ENCODE measurements around the gene IRF7.
A peak's percentile ranks its signal among the peaks of the same experiment; 100 is the strongest.

DNA sequence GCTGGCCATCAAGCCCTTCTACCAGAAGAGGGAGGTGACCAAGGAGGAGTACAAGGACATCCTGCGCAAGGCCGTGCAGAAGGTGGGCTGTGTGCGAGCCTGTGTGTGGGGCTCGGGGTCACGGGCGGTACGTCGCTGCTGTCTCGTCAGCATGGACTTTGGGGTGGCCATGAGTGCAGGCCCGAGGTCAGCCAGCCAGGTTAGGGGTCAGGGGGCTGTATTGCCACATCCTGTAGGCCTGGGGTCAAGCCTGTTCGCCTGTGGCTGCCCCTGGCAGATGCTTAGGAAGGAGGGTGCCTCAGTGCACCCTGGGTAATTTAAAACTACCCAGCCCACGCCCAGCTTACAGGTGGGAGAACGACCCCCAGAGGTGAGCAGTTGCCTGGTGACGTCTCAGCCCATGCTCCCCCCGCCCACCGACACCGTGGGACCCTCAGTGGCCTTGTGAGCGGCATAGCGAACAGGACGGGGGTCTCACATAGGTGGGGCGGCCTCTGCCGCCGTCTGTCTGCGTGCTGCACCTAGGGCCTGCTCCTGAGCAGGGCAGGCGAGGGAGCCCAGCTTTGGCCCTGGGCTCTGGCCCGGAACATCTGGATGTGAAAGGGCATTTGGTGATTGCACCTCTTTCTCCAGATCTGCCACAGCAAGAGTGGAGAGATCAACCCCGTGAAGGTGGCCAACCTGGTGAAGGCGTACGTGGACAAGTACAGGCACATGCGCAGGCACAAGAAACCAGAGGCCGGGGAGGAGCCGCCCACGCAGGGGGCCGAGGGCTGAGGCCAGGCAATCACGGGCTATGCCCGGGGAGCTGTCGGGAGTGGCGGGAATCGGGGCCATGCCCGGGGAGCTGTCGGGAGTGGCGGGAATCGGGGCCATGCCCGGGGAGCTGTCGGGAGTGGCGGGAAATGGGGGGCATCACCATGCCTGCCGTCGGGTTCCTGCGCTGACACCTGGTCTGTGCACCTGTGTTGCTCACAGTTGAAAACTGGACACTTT, 4.5 kb downstream of the IRF7 start:
- TF ChIP-seq, protein P1, sequence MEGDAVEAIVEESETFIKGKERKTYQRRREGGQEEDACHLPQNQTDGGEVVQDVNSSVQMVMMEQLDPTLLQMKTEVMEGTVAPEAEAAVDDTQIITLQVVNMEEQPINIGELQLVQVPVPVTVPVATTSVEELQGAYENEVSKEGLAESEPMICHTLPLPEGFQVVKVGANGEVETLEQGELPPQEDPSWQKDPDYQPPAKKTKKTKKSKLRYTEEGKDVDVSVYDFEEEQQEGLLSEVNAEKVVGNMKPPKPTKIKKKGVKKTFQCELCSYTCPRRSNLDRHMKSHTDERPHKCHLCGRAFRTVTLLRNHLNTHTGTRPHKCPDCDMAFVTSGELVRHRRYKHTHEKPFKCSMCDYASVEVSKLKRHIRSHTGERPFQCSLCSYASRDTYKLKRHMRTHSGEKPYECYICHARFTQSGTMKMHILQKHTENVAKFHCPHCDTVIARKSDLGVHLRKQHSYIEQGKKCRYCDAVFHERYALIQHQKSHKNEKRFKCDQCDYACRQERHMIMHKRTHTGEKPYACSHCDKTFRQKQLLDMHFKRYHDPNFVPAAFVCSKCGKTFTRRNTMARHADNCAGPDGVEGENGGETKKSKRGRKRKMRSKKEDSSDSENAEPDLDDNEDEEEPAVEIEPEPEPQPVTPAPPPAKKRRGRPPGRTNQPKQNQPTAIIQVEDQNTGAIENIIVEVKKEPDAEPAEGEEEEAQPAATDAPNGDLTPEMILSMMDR (IDR thresholded peaks at IDR 0.05) = no peak
- TF ChIP-seq, protein P2, sequence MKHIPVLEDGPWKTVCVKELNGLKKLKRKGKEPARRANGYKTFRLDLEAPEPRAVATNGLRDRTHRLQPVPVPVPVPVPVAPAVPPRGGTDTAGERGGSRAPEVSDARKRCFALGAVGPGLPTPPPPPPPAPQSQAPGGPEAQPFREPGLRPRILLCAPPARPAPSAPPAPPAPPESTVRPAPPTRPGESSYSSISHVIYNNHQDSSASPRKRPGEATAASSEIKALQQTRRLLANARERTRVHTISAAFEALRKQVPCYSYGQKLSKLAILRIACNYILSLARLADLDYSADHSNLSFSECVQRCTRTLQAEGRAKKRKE (CRISPR knock-in tag; IDR thresholded peaks at IDR 0.05; ENCODE audit: low read depth) = no peak
- TF ChIP-seq CHD2 (IDR thresholded peaks at IDR 0.05; ENCODE audit: low read length, partially characterized antibody) (no peak), MAZ (IDR thresholded peaks at IDR 0.05; ENCODE audit: borderline replicate concordance, low read depth, low read length) (no peak), NR3C1 (IDR thresholded peaks at IDR 0.05) (no peak), JUN (IDR thresholded peaks at IDR 0.05) (peak in 1 of 2 experiments; percentile 8; a peak in 1 of 5 replicates), HOXB5 (CRISPR knock-in tag; IDR thresholded peaks at IDR 0.05) (no peak), POLR2A (IDR thresholded peaks at IDR 0.05; ENCODE audit: low read length) (no peak), CEBPB (IDR thresholded peaks at IDR 0.05) (no peak)
- TF ChIP-seq, protein P3, sequence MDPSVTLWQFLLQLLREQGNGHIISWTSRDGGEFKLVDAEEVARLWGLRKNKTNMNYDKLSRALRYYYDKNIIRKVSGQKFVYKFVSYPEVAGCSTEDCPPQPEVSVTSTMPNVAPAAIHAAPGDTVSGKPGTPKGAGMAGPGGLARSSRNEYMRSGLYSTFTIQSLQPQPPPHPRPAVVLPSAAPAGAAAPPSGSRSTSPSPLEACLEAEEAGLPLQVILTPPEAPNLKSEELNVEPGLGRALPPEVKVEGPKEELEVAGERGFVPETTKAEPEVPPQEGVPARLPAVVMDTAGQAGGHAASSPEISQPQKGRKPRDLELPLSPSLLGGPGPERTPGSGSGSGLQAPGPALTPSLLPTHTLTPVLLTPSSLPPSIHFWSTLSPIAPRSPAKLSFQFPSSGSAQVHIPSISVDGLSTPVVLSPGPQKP (IDR thresholded peaks at IDR 0.05; ENCODE audit: low read depth, low read length) = no peak

Measured in A549 (cell line).